Natural killer cell (primary cell): Measurements from ENCODE around the gene KITLG. TPM values are rescaled to one million over a fixed set of nuclear protein-coding genes. Genes with fewer than 3 reads are reported as not detected.

Experiments
- ATAC-seq, 3 donors: fragments of 150-1000 bp in 2 of 3; fragments of 200-7000 bp in 1 of 3; cut with Tn5 transposase; 1 replicate in 1 of 3; 2 replicates in 2 of 3; pipeline ENCODE4 v1.10.0; 2021; ENCODE audit warnings: mild to moderate bottlenecking in 2 of 3, moderate library complexity in 2 of 3
- DNase-seq, 2 donors: peaks; one replicate each; pipeline versions ENCODE4 v3.0.0 to v3.0.0-alpha.2; 2013 to 2021; ENCODE audit warnings: mixed read lengths in 1 of 2
- H3K27ac ChIP-seq: one replicate; pipeline ENCODE4 v1.5.1; 2013; ENCODE audit warnings: mild to moderate bottlenecking, low read length
- H3K27me3 ChIP-seq: one replicate; pipeline ENCODE4 v1.6.1; 2013; ENCODE audit warnings: low read length; ENCODE audit not compliant: control insufficient read depth, insufficient read depth
- H3K36me3 ChIP-seq: one replicate; pipeline ENCODE4 v1.6.1; 2013; ENCODE audit warnings: low read length; ENCODE audit not compliant: control insufficient read depth, insufficient read depth
- H3K4me1 ChIP-seq: one replicate; pipeline ENCODE4 v1.6.1; 2013; ENCODE audit warnings: low read length; ENCODE audit not compliant: control insufficient read depth, insufficient read depth
- H3K4me3 ChIP-seq: one replicate; pipeline ENCODE4 v1.5.1; 2013; ENCODE audit warnings: low read length
- H3K9me3 ChIP-seq: one replicate; pipeline ENCODE4 v1.6.1; 2013; ENCODE audit warnings: low read length; ENCODE audit not compliant: control insufficient read depth, insufficient read depth
- H3K27ac Mint-ChIP-seq, 2 donors: one replicate each; pipeline ENCODE4 v1.8.0; 2022; ENCODE audit warnings: mild to moderate bottlenecking in 2 of 2, mixed read lengths in 2 of 2, moderate library complexity in 1 of 2
- H3K27me3 Mint-ChIP-seq, 2 donors: one replicate each; pipeline ENCODE4 v1.8.0; 2022; ENCODE audit warnings: low read depth in 2 of 2, mixed read lengths in 2 of 2
- H3K36me3 Mint-ChIP-seq: one replicate; pipeline ENCODE4 v1.8.0; 2022; ENCODE audit warnings: mixed read lengths
- H3K4me1 Mint-ChIP-seq, 2 donors: one replicate each; pipeline ENCODE4 v1.8.0; 2022; ENCODE audit warnings: mixed read lengths in 2 of 2
- H3K4me3 Mint-ChIP-seq: one replicate; pipeline ENCODE4 v1.8.0; 2022; ENCODE audit warnings: mild to moderate bottlenecking, moderate library complexity, mixed read lengths
- H3K9me3 Mint-ChIP-seq, 2 donors: one replicate each; pipeline ENCODE4 v1.8.0; 2022; ENCODE audit warnings: mixed read lengths in 2 of 2
- WGBS: methylation state at CpG from one replicate; pipeline ENCODE4 v1.1.7; 2013; ENCODE audit warnings: missing lambda C conversion rate; ENCODE audit not compliant: insufficient coverage; 5-methylcytosine and 5-hydroxymethylcytosine counted together
- intact Hi-C: fragments of 100-400 bp; cut with micrococcal nuclease; formaldehyde crosslinking; loops from one replicate; pipeline ENCODE4 v1.14.2; 2022
- total RNA-seq, 4 donors: library from RNA; stranded (reverse); fragments of 120-200 nt in 1 of 4; gene quantifications; one replicate each; pipeline versions ENCODE4 v1.2.3 to v1.2.4, GENCODE V29; 2013 to 2022
- TF ChIP-seq, protein P1 (sequence below): fragments of 200-600 bp; IDR thresholded peaks from one replicate; pipeline ENCODE4 v1.8.0; 2022; ENCODE audit warnings: antibody characterized with exemption

KITLG gene
- total RNA-seq, 3 donors from 2014 or later (not counting 1 experiment from before 2014, with no cell fraction given): not detected

DNA sequence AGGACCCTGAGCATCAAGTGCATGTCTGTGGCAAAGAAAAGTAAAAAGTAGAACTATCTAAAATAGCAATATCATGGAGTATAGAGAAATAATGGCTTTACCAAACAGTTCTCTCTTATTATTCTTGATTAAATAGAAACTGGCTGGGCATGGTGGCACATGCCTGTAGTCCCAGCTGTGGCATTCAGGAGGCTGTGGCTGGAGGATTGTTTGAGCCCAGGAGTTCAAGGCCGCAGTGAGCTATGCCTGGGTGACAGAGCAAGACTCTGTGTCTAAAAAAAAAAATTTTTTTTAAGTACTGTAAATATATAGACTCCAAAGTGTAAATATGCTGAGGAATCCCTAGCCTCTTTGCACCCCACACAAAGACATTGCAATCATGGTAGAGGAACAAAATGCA is 121.9 kb downstream of the KITLG start:
- Histone ChIP-seq H3K4me3 (no peak overlapping the region), H3K4me1 (no peaks in the 10 kb centered on the region), H3K27me3 (no peaks in the 10 kb centered on the region), H3K36me3 (no peaks in the 10 kb centered on the region), H3K9me3 (no peaks in the 10 kb centered on the region), H3K27ac (no peak overlapping the region)
- Mint-ChIP-seq H3K36me3 (no peaks in the 10 kb centered on the region), H3K27me3 (no peaks in the 10 kb centered on the region), H3K4me1 (no peaks in the 10 kb centered on the region), H3K27ac (no peak overlapping the region), H3K4me3 (no peak overlapping the region), H3K9me3 (peaks cover 3 to 14% of the 10 kb centered on the region in 2 donors)
- TF ChIP-seq, protein P1, sequence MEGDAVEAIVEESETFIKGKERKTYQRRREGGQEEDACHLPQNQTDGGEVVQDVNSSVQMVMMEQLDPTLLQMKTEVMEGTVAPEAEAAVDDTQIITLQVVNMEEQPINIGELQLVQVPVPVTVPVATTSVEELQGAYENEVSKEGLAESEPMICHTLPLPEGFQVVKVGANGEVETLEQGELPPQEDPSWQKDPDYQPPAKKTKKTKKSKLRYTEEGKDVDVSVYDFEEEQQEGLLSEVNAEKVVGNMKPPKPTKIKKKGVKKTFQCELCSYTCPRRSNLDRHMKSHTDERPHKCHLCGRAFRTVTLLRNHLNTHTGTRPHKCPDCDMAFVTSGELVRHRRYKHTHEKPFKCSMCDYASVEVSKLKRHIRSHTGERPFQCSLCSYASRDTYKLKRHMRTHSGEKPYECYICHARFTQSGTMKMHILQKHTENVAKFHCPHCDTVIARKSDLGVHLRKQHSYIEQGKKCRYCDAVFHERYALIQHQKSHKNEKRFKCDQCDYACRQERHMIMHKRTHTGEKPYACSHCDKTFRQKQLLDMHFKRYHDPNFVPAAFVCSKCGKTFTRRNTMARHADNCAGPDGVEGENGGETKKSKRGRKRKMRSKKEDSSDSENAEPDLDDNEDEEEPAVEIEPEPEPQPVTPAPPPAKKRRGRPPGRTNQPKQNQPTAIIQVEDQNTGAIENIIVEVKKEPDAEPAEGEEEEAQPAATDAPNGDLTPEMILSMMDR: no peak
- ATAC-seq (no peak), DNase-seq (no peak)
- 60% methylated on average over 1 of the region's 1 CpG for WGBS
- intact Hi-C loops: no loop called here

GRCh38 chr12:88453323-88453722 is 126.9 kb downstream of the KITLG start:
- Histone ChIP-seq H3K27me3 (no peaks in the 10 kb centered on the region), H3K9me3 (no peaks in the 10 kb centered on the region), H3K27ac (no peak overlapping the region), H3K4me1 (no peaks in the 10 kb centered on the region), H3K36me3 (no peaks in the 10 kb centered on the region), H3K4me3 (no peak overlapping the region)
- ATAC-seq (no peak), DNase-seq (no peak)
- intact Hi-C loops: no loop called here
- H3K27ac Mint-ChIP-seq: no peak overlapping the region
- no peaks in the 10 kb centered on the region for H3K36me3 Mint-ChIP-seq
- no peaks in the 10 kb centered on the region for H3K27me3 Mint-ChIP-seq
- no peaks in the 10 kb centered on the region for H3K4me1 Mint-ChIP-seq
- TF ChIP-seq, protein P1: no peak
- no peak overlapping the region for H3K4me3 Mint-ChIP-seq
- H3K9me3 Mint-ChIP-seq: peaks cover 0 to 7% of the 10 kb centered on the region in 2 donors

GRCh38 chr12:88451205-88451604 is 129.1 kb downstream of the KITLG start:
- Histone ChIP-seq H3K27me3 (no peaks in the 10 kb centered on the region), H3K36me3 (no peaks in the 10 kb centered on the region), H3K4me1 (no peaks in the 10 kb centered on the region), H3K9me3 (no peaks in the 10 kb centered on the region), H3K27ac (no peak overlapping the region), H3K4me3 (no peak overlapping the region)
- WGBS: 94% methylated on average over 2 of the region's 3 CpGs
- intact Hi-C loops: no loop called here
- TF ChIP-seq, protein P1: no peak
- no peak overlapping the region for H3K4me3 Mint-ChIP-seq
- no peaks in the 10 kb centered on the region for H3K4me1 Mint-ChIP-seq
- H3K27me3 Mint-ChIP-seq: no peaks in the 10 kb centered on the region
- H3K9me3 Mint-ChIP-seq: peaks cover 0 to 7% of the 10 kb centered on the region in 2 donors
- no peaks in the 10 kb centered on the region for H3K36me3 Mint-ChIP-seq
- DNase-seq (no peak), ATAC-seq (no peak)
- no peak overlapping the region for H3K27ac Mint-ChIP-seq

DNA sequence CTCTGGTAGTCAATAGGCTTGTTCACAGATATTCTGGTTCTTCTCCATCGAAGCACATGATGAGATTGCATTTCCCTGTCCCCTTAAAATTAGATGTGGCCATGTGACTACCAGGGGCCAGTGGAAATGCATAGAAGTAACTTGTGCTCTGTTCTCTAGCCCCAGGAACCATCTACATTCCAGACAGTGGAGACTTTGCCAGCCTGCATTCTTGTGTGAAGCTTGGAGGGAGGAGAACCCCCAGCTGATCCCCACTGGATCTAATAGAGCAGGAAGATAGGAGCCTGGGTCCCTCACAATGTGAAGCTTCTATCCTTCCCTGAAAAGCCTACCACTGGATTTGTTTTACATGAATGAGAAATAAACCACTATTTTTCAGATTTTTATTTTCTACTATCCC is 130.1 kb downstream of the KITLG start:
- Mint-ChIP-seq H3K4me1 (no peaks in the 10 kb centered on the region), H3K4me3 (no peak overlapping the region), H3K27ac (no peak overlapping the region), H3K27me3 (no peaks in the 10 kb centered on the region), H3K9me3 (peaks cover 0 to 3% of the 10 kb centered on the region in 2 donors), H3K36me3 (no peaks in the 10 kb centered on the region)
- no peaks in the 10 kb centered on the region for H3K9me3 ChIP-seq
- TF ChIP-seq, protein P1: no peak
- H3K4me3 ChIP-seq: no peak overlapping the region
- intact Hi-C loops: no loop called here
- no peaks in the 10 kb centered on the region for H3K27me3 ChIP-seq
- H3K36me3 ChIP-seq: no peaks in the 10 kb centered on the region
- no peak for ATAC-seq
- no peak overlapping the region for H3K27ac ChIP-seq
- no peaks in the 10 kb centered on the region for H3K4me1 ChIP-seq
- 50% methylated on average over 1 of the region's 1 CpG for WGBS
- no peak for DNase-seq
